Esophagus squamous epithelium (tissue), 5 donors: Measurements from ENCODE around the gene ZNF211. TPM values are rescaled to one million over a fixed set of nuclear protein-coding genes. Genes with fewer than 3 reads are reported as not detected.

ENCODE experiments used
- DNase-seq: peaks from one replicate; lab custom pipeline; 2025; lab: John Stamatoyannopoulos, UW
- H3K27ac ChIP-seq, 4 donors: fragments of 200-600 bp; sonication (generic); one replicate each; pipeline ENCODE4 v1.5.1; 2016 to 2019; ENCODE audit warnings: mild to moderate bottlenecking in 1 of 4
- H3K27me3 ChIP-seq, 4 donors: fragments of 200-600 bp; sonication (generic); 1 replicate in 3 of 4; 2 replicates in 1 of 4; pipeline versions ENCODE4 v1.5.1 to v1.6.0; 2017 to 2021; ENCODE audit warnings: antibody characterized with exemption in 1 of 4
- H3K36me3 ChIP-seq, 3 donors: fragments of 200-600 bp; sonication (generic); one replicate each; pipeline ENCODE4 v1.5.1; 2016 to 2019
- H3K4me1 ChIP-seq, 3 donors: fragments of 200-600 bp; sonication (generic); one replicate each; pipeline ENCODE4 v1.5.1; 2017 to 2019
- H3K4me3 ChIP-seq, 4 donors: fragments of 200-600 bp; sonication (generic); 1 replicate in 3 of 4; 2 replicates in 1 of 4; pipeline ENCODE4 v1.5.1; 2016 to 2019; ENCODE audit warnings: mild to moderate bottlenecking in 2 of 4, moderate library complexity in 1 of 4
- H3K9me3 ChIP-seq, 3 donors: fragments of 200-600 bp; sonication (generic); one replicate each; pipeline ENCODE4 v1.5.1; 2016 to 2019
- POLR2A ChIP-seq, 4 donors: fragments of 450-650 bp; IDR thresholded peaks; one replicate each; pipeline ENCODE4 v1.6.1; 2017; ENCODE audit warnings: antibody characterized with exemption in 4 of 4, mild to moderate bottlenecking in 4 of 4, moderate library complexity in 3 of 4
- WGBS, 2 donors: methylation state at CpG; one replicate each; pipeline ENCODE4 v1.1.5; 2018; 5-methylcytosine and 5-hydroxymethylcytosine counted together
- intact Hi-C: fragments of 100-400 bp; cut with DNase I; formaldehyde crosslinking; loops from one replicate; pipeline ENCODE4 v1.15.0; 2022
- total RNA-seq, 4 donors: library from RNA; depleted of rRNA; stranded (reverse); fragments of >200 nt; gene quantifications; one replicate each; pipeline ENCODE4 v1.1.0, GENCODE V29; 2016
- TF ChIP-seq, protein P1 (sequence below), 6 experiments: fragments of 450-650 bp in 4 of 6; fragments of 200-600 bp in 2 of 6; sonication (generic) in 2 of 6; IDR thresholded peaks; one replicate each; pipeline ENCODE4 v1.5.1; 2016 to 2019; ENCODE audit warnings: antibody characterized with exemption in 6 of 6, mild to moderate bottlenecking in 4 of 6, moderate library complexity in 4 of 6
- donor health status: DM: yes; HTN: yes; CAD: no.

Gene ZNF211
- total RNA-seq, 4 donors from 2014 or later, result 2.9 to 7.7 (median 5.9) TPM

DNA sequence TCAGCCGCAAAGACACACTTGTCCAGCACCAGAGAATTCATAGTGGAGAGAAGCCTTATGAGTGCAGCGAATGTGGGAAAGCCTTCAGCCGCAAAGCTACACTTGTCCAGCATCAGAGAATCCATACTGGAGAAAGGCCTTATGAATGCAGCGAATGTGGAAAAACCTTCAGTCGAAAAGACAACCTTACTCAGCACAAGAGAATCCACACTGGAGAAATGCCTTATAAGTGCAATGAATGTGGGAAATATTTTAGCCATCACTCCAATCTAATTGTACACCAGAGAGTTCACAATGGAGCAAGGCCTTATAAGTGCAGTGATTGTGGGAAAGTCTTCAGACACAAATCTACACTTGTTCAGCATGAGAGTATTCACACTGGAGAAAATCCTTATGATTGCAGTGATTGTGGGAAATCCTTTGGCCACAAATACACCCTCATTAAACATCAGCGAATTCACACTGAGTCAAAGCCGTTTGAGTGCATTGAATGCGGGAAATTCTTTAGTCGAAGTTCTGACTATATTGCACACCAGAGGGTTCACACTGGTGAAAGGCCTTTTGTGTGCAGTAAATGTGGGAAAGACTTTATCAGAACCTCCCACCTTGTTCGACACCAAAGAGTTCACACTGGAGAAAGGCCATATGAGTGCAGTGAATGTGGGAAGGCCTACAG lies 12.2 kb upstream of the ZNF211 start:
- Histone ChIP-seq H3K36me3 (peaks cover 53 to 95% (median 56%) of the 10 kb centered on the region in 3 donors), H3K4me1 (peaks cover 0 to 2% (median 0%) of the 10 kb centered on the region in 3 donors), H3K27me3 (no peaks in the 10 kb centered on the region), H3K4me3 (peak overlapping the region in 1 of 4 donors; percentile 37), H3K27ac (no peak overlapping the region), H3K9me3 (peaks cover 26 to 100% (median 91%) of the 10 kb centered on the region in 3 donors)
- no peak for DNase-seq
- TF ChIP-seq, protein P1, sequence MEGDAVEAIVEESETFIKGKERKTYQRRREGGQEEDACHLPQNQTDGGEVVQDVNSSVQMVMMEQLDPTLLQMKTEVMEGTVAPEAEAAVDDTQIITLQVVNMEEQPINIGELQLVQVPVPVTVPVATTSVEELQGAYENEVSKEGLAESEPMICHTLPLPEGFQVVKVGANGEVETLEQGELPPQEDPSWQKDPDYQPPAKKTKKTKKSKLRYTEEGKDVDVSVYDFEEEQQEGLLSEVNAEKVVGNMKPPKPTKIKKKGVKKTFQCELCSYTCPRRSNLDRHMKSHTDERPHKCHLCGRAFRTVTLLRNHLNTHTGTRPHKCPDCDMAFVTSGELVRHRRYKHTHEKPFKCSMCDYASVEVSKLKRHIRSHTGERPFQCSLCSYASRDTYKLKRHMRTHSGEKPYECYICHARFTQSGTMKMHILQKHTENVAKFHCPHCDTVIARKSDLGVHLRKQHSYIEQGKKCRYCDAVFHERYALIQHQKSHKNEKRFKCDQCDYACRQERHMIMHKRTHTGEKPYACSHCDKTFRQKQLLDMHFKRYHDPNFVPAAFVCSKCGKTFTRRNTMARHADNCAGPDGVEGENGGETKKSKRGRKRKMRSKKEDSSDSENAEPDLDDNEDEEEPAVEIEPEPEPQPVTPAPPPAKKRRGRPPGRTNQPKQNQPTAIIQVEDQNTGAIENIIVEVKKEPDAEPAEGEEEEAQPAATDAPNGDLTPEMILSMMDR (IDR thresholded peaks at IDR 0.05), result no peak
- TF ChIP-seq POLR2A (IDR thresholded peaks at IDR 0.05), result no peak
- intact Hi-C loops, result no loop called here
- WGBS, 2 donors, result 94 to 97% methylated on average over 10 of the region's 10 CpGs

GRCh38 chr19:57623091-57623490 lies 9.9 kb upstream of the ZNF211 start:
- Histone ChIP-seq H3K36me3 (peaks cover 32 to 72% (median 40%) of the 10 kb centered on the region in 3 donors), H3K27me3 (no peaks in the 10 kb centered on the region), H3K27ac (no peak overlapping the region), H3K9me3 (peaks cover 21 to 98% (median 89%) of the 10 kb centered on the region in 3 donors), H3K4me3 (no peak overlapping the region), H3K4me1 (no peaks in the 10 kb centered on the region)
- intact Hi-C loops, result no loop called here
- no peak for DNase-seq
- TF ChIP-seq POLR2A (IDR thresholded peaks at IDR 0.05), result no peak
- TF ChIP-seq, protein P1 (IDR thresholded peaks at IDR 0.05), result no peak

DNA sequence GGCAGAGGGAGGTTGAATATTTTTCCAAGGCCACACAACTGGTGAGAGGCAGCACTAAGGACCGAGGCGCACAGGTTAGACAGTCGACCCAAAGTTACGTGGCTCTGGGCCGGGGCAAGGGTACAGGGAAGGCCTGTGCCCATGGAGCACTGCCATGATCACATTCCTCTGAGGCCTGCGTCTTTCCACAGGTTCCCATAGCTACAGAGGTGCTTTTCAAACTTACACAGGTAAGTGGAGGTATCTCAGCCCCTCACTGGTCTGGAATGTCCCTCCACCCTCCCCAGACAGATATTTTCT lies 814 bp downstream of the ZNF211 start:
- intact Hi-C loops, result no loop called here
- 42 to 44% methylated on average over 6 of the region's 6 CpGs for WGBS, 2 donors
- Histone ChIP-seq H3K36me3 (peaks cover 0 to 47% (median 0%) of the 10 kb centered on the region in 3 donors), H3K9me3 (peaks cover 12 to 43% (median 37%) of the 10 kb centered on the region in 3 donors), H3K27me3 (no peaks in the 10 kb centered on the region), H3K4me3 (peak overlapping the region; percentile 74 to 96 (median 84)), H3K4me1 (peaks cover 5 to 20% (median 7%) of the 10 kb centered on the region in 3 donors), H3K27ac (peak overlapping the region in 2 of 4 donors; percentile 85 to 89)
- DNase-seq, result no peak
- TF ChIP-seq, protein P1 (IDR thresholded peaks at IDR 0.05), result no peak
- TF ChIP-seq POLR2A (IDR thresholded peaks at IDR 0.05), result no peak

DNA sequence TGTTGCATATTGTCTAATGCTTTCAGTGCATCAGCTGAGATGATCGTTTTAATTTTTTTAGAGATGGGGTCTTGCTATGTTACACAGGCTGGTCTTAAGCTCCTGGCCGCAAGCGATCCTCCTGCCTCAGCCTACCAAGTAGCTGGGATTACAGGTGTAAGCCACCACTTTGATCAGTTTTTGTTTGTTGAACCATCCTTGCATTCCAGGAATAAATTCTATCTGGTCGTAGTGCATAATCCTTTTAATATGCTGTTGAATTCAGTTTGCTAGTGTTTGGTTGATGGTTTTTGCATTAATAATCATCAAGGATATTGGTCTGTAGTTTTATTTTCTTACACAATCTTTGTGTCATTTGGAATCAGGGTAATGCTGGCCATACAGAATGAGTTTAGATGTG lies 4.4 kb downstream of the ZNF211 start:
- Histone ChIP-seq H3K4me1 (peaks cover 5 to 18% (median 7%) of the 10 kb centered on the region in 3 donors), H3K4me3 (no peak overlapping the region), H3K36me3 (peaks cover 23 to 83% (median 24%) of the 10 kb centered on the region in 3 donors), H3K9me3 (peaks cover 12 to 77% (median 55%) of the 10 kb centered on the region in 3 donors), H3K27ac (no peak overlapping the region), H3K27me3 (no peaks in the 10 kb centered on the region)
- DNase-seq, result no peak
- 88 to 100% methylated on average over 3 to 4 of the region's 4 CpGs for WGBS, 2 donors
- intact Hi-C loops, result no loop called here
- TF ChIP-seq POLR2A (IDR thresholded peaks at IDR 0.05), result no peak
- TF ChIP-seq, protein P1 (IDR thresholded peaks at IDR 0.05), result no peak

DNA sequence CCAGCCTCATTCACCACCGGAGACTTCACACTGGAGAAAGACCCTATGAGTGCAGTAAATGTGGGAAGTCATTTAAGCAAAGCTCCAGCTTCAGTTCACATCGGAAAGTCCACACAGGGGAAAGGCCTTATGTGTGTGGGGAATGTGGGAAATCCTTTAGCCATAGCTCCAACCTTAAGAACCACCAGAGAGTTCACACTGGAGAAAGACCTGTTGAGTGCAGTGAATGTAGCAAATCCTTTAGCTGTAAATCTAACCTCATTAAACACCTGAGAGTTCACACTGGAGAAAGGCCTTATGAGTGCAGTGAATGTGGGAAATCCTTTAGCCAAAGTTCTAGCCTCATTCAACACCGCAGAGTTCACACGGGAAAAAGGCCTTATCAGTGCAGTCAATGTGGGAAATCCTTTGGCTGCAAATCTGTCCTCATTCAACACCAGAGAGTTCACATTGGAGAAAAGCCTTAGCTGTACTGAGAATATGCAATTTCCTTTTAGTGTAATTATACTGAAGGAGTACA lies 8.8 kb downstream of the ZNF211 start:
- Histone ChIP-seq H3K9me3 (peaks cover 12 to 79% (median 48%) of the 10 kb centered on the region in 3 donors), H3K27me3 (no peaks in the 10 kb centered on the region), H3K27ac (no peak overlapping the region), H3K4me3 (no peak overlapping the region), H3K4me1 (peaks cover 0 to 6% (median 0%) of the 10 kb centered on the region in 3 donors), H3K36me3 (peaks cover 23 to 63% (median 24%) of the 10 kb centered on the region in 3 donors)
- TF ChIP-seq POLR2A (IDR thresholded peaks at IDR 0.05), result no peak
- TF ChIP-seq, protein P1 (IDR thresholded peaks at IDR 0.05), result no peak
- intact Hi-C loops, result no loop called here
- WGBS, 2 donors, result 95 to 97% methylated on average over 4 of the region's 4 CpGs
- DNase-seq, result no peak
